Psoas muscle (tissue), 8 donors: ENCODE results near the gene NRP2. TPM values are rescaled to one million over a fixed set of nuclear protein-coding genes. Genes with fewer than 3 reads are reported as not detected.
A peak's percentile ranks its signal among the peaks of the same experiment; 100 is the strongest.

Experiments used
- ATAC-seq, 4 donors: fragments of 200-7000 bp; cut with Tn5 transposase; one replicate each; pipeline ENCODE4 v1.9.1; 2020; ENCODE audit warnings: moderate library complexity in 3 of 4, mild to moderate bottlenecking in 2 of 4
- DNase-seq, 2 donors: peaks; one replicate each; pipeline ENCODE4 v3.0.0-alpha.2; 2020
- H3K27ac ChIP-seq: fragments of 200-600 bp; one replicate; pipeline ENCODE4 v1.8.0; 2022
- H3K27me3 ChIP-seq, 3 donors: fragments of 200-600 bp in 1 of 3; one replicate each; pipeline versions ENCODE4 v1.6.1 to v1.8.0; 2013 to 2022; ENCODE audit warnings: low read length in 2 of 3, mild to moderate bottlenecking in 2 of 3, moderate library complexity in 1 of 3; ENCODE audit not compliant: insufficient read depth in 3 of 3
- H3K36me3 ChIP-seq, 2 donors: fragments of 200-600 bp in 1 of 2; one replicate each; pipeline versions ENCODE4 v1.6.1 to v1.8.0; 2013 to 2022; ENCODE audit warnings: low read depth in 1 of 2, mild to moderate bottlenecking in 1 of 2, moderate library complexity in 1 of 2; ENCODE audit not compliant: insufficient read depth in 1 of 2
- H3K4me1 ChIP-seq: fragments of 200-600 bp; one replicate; pipeline ENCODE4 v1.8.0; 2022
- H3K4me3 ChIP-seq: fragments of 200-600 bp; one replicate; pipeline ENCODE4 v1.8.0; 2022; ENCODE audit warnings: mild to moderate bottlenecking
- H3K9me3 ChIP-seq: fragments of 200-600 bp; one replicate; pipeline ENCODE4 v1.8.0; 2022
- CTCF ChIP-seq: fragments of 200-600 bp; IDR thresholded peaks from one replicate; pipeline ENCODE4 v1.8.0; 2022; ENCODE audit warnings: antibody characterized with exemption
- WGBS, 3 donors: extraction: QIAGEN DNeasy Blood & Tissue Kit; methylation state at CpG; one replicate each; pipeline versions ENCODE4 v1.1.6 to v1.1.7; 2013; 5-methylcytosine and 5-hydroxymethylcytosine counted together
- intact Hi-C, 2 donors: fragments of 100-400 bp; cut with DNase I; formaldehyde crosslinking; loops; one replicate each; pipeline versions ENCODE4 v1.11.0 to v1.14.2; 2022
- polyA plus RNA-seq, 3 donors: library from polyadenylated mRNA; stranded (reverse); fragments of 200-250 nt; gene quantifications; one replicate each; pipeline ENCODE4 v1.2.3, GENCODE V29; 2013
- total RNA-seq, 4 donors: library from RNA; stranded (reverse); fragmentation: NEBNext Ultra II Directional in 2 of 4; extraction: Animal tissue kit (Norgen Biotek cat#: 25700) in 2 of 4; gene quantifications; one replicate each; pipeline versions ENCODE4 v1.2.1 to v1.2.4, GENCODE V29; 2021 to 2023
- donor health status: healthy with polysubstance abuse.
- donor health status: DM: no; HTN: no; CAD: no; lungs with moderate emphysema.
- donor health status: Bipolar disorder and iron deficiency.
- donor health status: healthy.
- donor health status: DM: yes; HTN: yes; CAD: no.
- donor health status: DM: no; HTN: no; CAD: no.
- donor health status: DM: no; HTN: no; CAD: no.
- donor health status: DM: yes; HTN: yes; CAD: no.

NRP2 gene
- total and polyA plus RNA-seq, 7 donors: 0.67 to 6.9 (median 2.4) TPM

- intact Hi-C loops: loop anchor here in 1 of 2 donors (10.0 kb wide), 1 partner anchor 989 kb away; no protein-coding TSS in a partner anchor
- WGBS, 3 donors: 77 to 87% (median 84%) methylated on average over 10 of the region's 10 CpGs
- Histone ChIP-seq H3K4me1 (no peaks in the 10 kb centered on the region), H3K9me3 (no peaks in the 10 kb centered on the region), H3K36me3 (no peaks in the 10 kb centered on the region), H3K4me3 (peak overlapping the region; percentile 64), H3K27ac (no peak overlapping the region), H3K27me3 (peaks cover 4 to 69% (median 10%) of the 10 kb centered on the region in 3 donors)
- DNase-seq: no peak
- no peak for TF ChIP-seq CTCF
- no peak for ATAC-seq
Measured at GRCh38 chr2:205683502-205684367, 1.4 kb downstream of the NRP2 start.

- H3K9me3 ChIP-seq: no peaks in the 10 kb centered on the region
- no peaks in the 10 kb centered on the region for H3K4me1 ChIP-seq
- no peak for TF ChIP-seq CTCF
- peaks cover 0 to 69% (median 10%) of the 10 kb centered on the region in 3 donors for H3K27me3 ChIP-seq
- no peak overlapping the region for H3K27ac ChIP-seq
- peak overlapping the region; percentile 64 for H3K4me3 ChIP-seq
- intact Hi-C loops: loop anchor here in 1 of 2 donors (10.0 kb wide), 1 partner anchor 990 kb away; no protein-coding TSS in a partner anchor
- no peak for DNase-seq
- no peaks in the 10 kb centered on the region for H3K36me3 ChIP-seq
- 20 to 27% (median 22%) methylated on average over 35 of the region's 35 CpGs for WGBS, 3 donors
- peak in 1 of 4 donors; percentile 7 for ATAC-seq
Measured at GRCh38 chr2:205684871-205685313, 2.6 kb downstream of the NRP2 start.

GRCh38 chr2:205685314-205686055 is 3.2 kb downstream of the NRP2 start:
- no peak for TF ChIP-seq CTCF
- Histone ChIP-seq H3K4me3 (peak overlapping the region; percentile 64), H3K36me3 (no peaks in the 10 kb centered on the region), H3K9me3 (no peaks in the 10 kb centered on the region), H3K4me1 (no peaks in the 10 kb centered on the region), H3K27ac (no peak overlapping the region), H3K27me3 (peaks cover 0 to 64% (median 7%) of the 10 kb centered on the region in 3 donors)
- peak in 1 of 2 donors; percentile 37 for DNase-seq
- WGBS, 3 donors: 1% methylated on average over 50 to 72 of the region's 72 CpGs
- intact Hi-C loops: loop anchor here in 1 of 2 donors (10.0 kb wide), 1 partner anchor 991 kb away; no protein-coding TSS in a partner anchor
- peak; percentile 47 to 72 (median 61) for ATAC-seq

GRCh38 chr2:205686056-205686782 is 3.9 kb downstream of the NRP2 start:
- TF ChIP-seq CTCF: no peak
- no peak for DNase-seq
- Histone ChIP-seq H3K27me3 (peaks cover 0 to 56% (median 7%) of the 10 kb centered on the region in 3 donors), H3K27ac (no peak overlapping the region), H3K36me3 (no peaks in the 10 kb centered on the region), H3K9me3 (no peaks in the 10 kb centered on the region), H3K4me3 (peak overlapping the region; percentile 64), H3K4me1 (no peaks in the 10 kb centered on the region)
- WGBS, 3 donors: 10 to 13% (median 11%) methylated on average over 40 to 45 of the region's 45 CpGs
- ATAC-seq: no peak
- intact Hi-C loops: loop anchor here in 1 of 2 donors (10.0 kb wide), 1 partner anchor 991 kb away; no protein-coding TSS in a partner anchor
